ENCODE measurements around the gene KCNQ2.

The KCNQ2 gene

DNA sequence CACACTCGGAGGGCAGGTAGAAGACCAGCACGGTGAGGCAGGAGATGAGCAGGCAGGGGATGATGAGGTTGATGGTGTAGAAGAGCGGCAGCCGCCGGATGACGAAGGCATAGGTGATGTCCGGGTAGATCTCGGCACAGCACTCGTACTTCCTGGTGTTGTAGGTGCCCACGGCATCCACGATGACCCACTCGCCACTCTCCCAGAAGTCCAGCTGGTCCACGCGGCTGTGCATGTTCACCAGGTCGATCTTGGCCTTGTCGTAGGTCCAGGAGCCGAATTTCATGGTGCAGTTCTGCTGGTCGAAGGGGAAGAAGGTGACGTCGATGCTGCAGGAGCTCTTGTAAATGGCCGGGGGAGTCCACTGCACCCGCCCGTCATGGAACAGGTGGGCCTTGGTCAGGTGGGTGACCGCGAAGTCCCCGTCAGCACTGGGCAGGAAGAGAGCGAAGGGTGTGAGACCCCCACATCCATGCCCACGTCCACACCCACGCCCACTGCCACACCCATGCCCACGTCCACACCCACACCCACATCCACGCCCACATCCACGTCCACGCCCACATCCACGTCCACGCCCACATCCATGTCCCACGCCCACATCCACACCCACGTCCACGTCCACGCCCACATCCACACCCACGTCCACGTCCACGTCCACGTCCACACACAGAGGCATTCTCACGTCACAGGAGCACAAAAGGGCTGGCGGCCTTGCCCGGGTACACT, 121.7 kb downstream of the KCNQ2 start:
- no peak for DNase-seq
- Histone ChIP-seq H4K20me1 (ENCODE audit: insufficient read depth, low read length) (peaks cover 13% of the 10 kb centered on the region; the same call in 1 of the 2 replicates), H3K36me3 (ENCODE audit: insufficient read depth, low read length) (no peaks in the 10 kb centered on the region), H3K79me2 (ENCODE audit: insufficient read depth, low read length) (no peaks in the 10 kb centered on the region), H3K27ac (ENCODE audit: low read length) (no peak overlapping the region), H3K9ac (ENCODE audit: low read depth, low read length) (no peak overlapping the region), H3K27me3 (ENCODE audit: insufficient read depth, low read length, poor library complexity) (no peaks in the 10 kb centered on the region), H3K4me3 (ENCODE audit: low read depth in 1 of 2, low read length in 2 of 2) (no peak overlapping the region), H3K4me1 (ENCODE audit: insufficient read depth, low read length) (no peaks in the 10 kb centered on the region), H3K9me3 (ENCODE audit: insufficient read depth, low read length, severe bottlenecking) (peaks cover 3% of the 10 kb centered on the region), H2AFZ (ENCODE audit: low read depth, low read length) (no peak overlapping the region), H3K4me2 (ENCODE audit: insufficient read depth, low read length) (no peak overlapping the region)
- no peak for TF ChIP-seq EZH2 (IDR thresholded peaks at IDR 0.05; ENCODE audit: borderline replicate concordance, low read depth, low read length, severe bottlenecking)
- TF ChIP-seq, protein P1, sequence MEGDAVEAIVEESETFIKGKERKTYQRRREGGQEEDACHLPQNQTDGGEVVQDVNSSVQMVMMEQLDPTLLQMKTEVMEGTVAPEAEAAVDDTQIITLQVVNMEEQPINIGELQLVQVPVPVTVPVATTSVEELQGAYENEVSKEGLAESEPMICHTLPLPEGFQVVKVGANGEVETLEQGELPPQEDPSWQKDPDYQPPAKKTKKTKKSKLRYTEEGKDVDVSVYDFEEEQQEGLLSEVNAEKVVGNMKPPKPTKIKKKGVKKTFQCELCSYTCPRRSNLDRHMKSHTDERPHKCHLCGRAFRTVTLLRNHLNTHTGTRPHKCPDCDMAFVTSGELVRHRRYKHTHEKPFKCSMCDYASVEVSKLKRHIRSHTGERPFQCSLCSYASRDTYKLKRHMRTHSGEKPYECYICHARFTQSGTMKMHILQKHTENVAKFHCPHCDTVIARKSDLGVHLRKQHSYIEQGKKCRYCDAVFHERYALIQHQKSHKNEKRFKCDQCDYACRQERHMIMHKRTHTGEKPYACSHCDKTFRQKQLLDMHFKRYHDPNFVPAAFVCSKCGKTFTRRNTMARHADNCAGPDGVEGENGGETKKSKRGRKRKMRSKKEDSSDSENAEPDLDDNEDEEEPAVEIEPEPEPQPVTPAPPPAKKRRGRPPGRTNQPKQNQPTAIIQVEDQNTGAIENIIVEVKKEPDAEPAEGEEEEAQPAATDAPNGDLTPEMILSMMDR (IDR thresholded peaks at IDR 0.05; ENCODE audit: borderline replicate concordance, extremely low read depth, low read length, poor library complexity, severe bottlenecking): no peak
- no peak for ATAC-seq (ENCODE audit: insufficient read depth, low read depth)

Data from DND-41 (cell line).